NCI-H128 (cell line): ENCODE results near the gene CCDC33.

Experiments
- DNase-seq: peaks from one replicate; lab custom pipeline; 2025; ENCODE audit not compliant: unreplicated experiment; lab: John Stamatoyannopoulos, UW

CCDC33 gene

GRCh38 chr15:74258456-74259291, 22.5 kb downstream of the CCDC33 start:
- no peak for DNase-seq

DNA sequence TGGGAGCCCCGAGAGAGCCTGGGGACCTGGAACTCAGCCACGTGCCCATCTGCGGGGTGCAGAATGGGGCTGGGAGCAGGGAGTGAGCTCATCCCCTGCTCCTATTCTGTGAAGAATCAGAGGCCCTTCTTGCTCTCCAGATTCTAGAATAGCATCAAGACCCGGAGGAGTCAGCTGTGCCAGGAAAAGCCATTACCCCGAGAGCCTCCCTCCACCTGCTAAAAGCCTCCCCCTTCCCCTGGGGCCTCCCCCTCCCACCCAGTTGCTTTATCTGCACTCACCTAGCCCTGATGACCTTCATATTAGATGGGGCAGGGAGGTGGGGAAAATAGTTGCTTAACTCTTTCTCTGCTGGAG, 23.1 kb downstream of the CCDC33 start:
- no peak for DNase-seq

DNA sequence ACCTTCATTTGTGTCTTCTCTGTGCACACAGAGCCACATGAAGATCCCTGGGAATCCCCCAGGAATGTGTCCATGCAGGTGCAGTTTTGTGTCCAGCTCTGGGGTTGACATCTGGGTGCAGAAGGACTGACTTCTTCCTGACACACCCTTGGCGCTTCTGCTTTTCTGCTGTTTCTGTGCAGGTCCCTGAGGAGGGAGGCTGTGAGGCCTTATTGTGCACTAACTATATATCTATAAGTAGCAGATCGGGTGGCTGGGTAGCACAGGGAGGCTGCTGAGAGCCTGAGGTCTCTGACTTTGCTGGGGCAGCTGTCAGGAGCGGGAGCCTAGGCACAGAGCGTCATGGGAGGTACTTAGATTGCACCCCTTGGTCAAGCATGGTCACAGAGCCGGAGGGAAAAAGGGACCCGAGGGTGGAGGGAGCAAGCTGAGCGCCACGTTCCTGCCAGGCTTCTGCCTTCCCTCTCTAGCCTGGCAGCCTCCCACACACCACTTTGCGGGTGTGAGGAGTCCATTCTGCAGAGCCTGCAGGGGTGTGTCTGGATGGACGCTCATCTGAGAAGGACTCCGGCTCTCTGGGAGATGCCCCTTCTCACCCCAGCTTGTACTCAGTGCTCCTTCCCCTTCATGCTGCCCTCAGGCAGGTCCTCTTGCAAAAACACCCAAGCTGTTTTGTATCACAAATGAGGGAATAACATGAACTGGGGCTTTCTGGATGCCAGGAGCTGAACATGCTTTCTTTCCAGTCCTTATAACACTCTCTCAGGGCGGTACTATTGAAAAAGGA, 23.9 kb downstream of the CCDC33 start:
- no peak for DNase-seq

DNA sequence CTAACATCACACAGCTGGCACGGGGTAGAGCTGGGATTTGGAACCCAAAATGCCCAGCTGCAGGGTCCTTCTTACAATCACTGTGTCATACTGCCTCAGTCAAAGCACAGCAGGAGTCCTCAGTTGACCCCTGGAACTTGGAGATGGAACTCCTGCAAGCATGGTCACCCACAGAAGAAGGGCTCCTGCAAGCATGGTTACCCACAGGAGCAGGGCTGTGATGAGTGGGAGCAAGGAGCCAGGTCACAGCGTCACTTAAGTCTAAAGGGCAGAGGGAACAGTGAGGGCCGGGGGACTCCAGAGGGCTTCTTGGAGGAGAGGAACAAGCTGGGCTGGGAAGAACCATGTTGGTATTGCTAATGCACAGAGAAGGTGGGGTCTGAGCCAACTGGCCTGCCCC, 24.9 kb downstream of the CCDC33 start:
- no peak for DNase-seq

- DNase-seq: no peak
Measured at GRCh38 chr15:74261685-74262084, 25.6 kb downstream of the CCDC33 start.

DNA sequence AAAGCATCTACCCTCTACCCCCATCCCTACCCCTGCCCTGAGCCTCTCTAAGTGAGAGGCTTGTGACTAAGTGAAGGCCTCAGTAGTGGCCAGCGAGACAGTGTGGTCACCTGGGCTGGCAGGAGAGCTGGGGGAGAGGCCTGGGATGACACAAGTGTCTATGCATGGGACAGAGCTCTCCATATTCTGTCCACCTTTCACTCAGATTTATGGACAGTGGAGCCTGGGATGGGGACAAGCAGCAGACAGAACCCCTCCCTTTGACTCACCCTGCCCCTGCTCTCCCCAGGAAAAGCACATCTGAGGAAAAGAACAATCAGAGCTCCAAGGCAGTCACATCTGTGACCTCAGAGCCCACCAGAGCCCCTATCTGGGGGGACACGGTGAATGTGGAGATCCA, 26.0 kb downstream of the CCDC33 start:
- DNase-seq: no peak

DNA sequence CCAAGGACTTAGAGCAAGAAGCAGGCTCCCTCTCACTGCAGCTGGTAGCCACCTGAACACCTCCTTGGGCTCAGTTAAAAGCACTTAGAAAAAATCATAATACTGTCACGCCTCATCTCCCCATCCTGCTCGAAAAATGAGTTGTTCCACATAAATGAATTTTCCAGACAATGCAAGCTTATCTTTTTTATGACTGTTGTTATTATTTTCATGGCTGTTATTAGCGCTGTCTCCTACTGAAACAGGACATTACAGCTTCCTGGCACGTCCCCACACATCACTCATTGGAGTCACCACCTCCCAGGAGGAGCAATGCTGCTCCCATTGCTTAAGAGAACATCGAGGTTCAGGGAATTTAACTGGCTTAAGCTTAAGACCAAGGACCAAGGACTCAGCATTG, 26.5 kb downstream of the CCDC33 start:
- no peak for DNase-seq

- no peak for DNase-seq
Measured at GRCh38 chr15:74263466-74263865, 27.3 kb downstream of the CCDC33 start.

DNA sequence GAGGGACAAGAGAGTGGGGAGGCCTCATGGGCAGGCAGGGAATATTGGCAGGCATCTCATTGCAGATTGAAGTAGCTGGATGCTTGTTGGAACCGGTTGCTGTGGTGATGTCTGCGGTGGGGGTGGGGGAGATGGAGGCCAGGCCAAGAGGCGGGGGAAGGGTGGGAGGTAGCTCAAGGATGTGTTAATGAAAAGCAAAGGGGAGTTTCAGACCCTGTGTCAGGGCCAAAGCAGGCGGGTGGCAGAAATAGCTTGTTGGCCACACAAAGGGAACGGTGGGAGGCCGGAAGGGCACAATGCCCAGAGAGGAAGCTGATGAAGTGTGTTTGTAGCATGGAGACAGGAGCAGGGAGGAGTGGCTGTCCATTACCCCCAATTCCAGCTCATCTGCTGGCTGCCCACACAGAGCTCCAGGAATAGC, 28.0 kb downstream of the CCDC33 start:
- no peak for DNase-seq

DNA sequence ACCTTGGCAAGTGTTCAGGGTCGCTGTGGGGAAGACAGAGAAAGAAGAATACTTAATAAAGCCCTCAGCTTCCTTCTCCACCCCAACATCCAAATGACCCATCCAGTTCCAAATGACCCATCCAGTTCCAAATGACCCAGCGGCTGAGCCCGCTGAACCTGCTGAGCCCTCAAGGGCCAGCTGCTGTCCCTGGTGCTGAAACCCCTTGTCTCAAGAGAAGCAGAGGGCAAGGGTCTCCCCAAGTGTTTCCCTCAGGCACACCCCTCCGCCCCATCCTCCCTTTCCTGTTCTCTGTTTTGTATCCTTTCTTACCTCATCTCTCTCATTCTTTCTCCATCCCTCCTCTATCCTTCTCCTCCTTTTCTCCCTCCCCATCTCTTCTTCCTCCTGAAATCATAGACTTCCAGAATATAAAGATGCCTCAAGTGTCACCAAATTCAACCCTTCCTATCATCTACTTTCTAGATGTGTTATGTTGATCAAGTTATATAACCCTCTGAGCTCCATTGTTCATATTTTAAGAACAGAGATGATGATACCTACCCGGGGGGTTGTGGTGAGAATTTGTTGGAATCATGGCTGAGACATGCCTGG, 29.0 kb downstream of the CCDC33 start:
- no peak for DNase-seq

DNA sequence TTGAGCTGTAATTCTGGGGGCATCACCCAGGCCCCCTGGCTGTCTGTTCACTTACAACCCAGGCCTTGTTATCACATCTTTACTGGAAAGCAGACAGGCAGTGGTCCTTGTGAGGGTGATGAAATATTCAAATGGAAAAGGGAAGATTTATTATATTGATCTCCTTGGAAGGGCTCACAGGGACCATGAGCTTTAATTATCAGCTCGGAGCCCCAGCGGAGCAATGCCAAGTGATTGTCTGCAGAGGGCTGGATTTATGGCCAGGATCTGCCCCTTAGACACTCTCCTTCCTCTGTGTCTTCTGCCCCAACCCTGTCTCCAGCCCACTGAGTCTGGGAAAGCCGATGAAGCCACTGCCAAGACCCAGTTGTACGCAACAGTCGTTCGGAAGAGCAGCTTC, 31.9 kb downstream of the CCDC33 start:
- no peak for DNase-seq

GRCh38 chr15:74269362-74270035, 33.4 kb downstream of the CCDC33 start:
- DNase-seq: no peak

GRCh38 chr15:74270155-74270554, 34.0 kb downstream of the CCDC33 start:
- no peak for DNase-seq

- DNase-seq: no peak
Measured at GRCh38 chr15:74270854-74271520, 34.9 kb downstream of the CCDC33 start.

- no peak for DNase-seq
Measured at GRCh38 chr15:74272812-74273211, 36.7 kb downstream of the CCDC33 start.

GRCh38 chr15:74274470-74275038, 38.4 kb downstream of the CCDC33 start:
- no peak for DNase-seq

GRCh38 chr15:74275957-74276356, 39.8 kb downstream of the CCDC33 start:
- DNase-seq: no peak

- no peak for DNase-seq
Measured at GRCh38 chr15:74276560-74276959, 40.4 kb downstream of the CCDC33 start.

- no peak for DNase-seq
Measured at GRCh38 chr15:74277242-74277810, 41.2 kb downstream of the CCDC33 start.

- no peak for DNase-seq
Measured at GRCh38 chr15:74278207-74278606, 42.1 kb downstream of the CCDC33 start.
